IMR-90 (cell line): Measurements from ENCODE around the gene LPIN1. TPM values are rescaled to one million over a fixed set of nuclear protein-coding genes. Genes with fewer than 3 reads are reported as not detected.

Experiments used
- ATAC-seq: fragments of 200-7000 bp; cut with Tn5 transposase; 2 replicates; pipeline ENCODE4 v1.9.1; 2020; ENCODE audit warnings: low read depth, mild to moderate bottlenecking, moderate library complexity
- BruUV-seq: library from RNA; stranded (reverse); fragments of 400-500 nt; replicated peaks from 2 replicates; lab custom pipeline; 2021; lab: Mats Ljungman, UMichigan
- CTCF ChIA-PET: fragments of 300-600 bp; formaldehyde crosslinking; extraction: SDS; loops from one replicate; lab custom pipeline; 2021; ENCODE audit warnings: antibody characterized with exemption; lab: Yijun Ruan, JAX
- POLR2A ChIA-PET: fragments of 300-600 bp; sonication (Branson Sonifier 250); formaldehyde crosslinking; loops from one replicate; lab custom pipeline; 2022; ENCODE audit warnings: antibody characterized with exemption; ENCODE audit not compliant: unreplicated experiment; lab: Charles Lee
- DNase-seq: peaks from one replicate; pipeline ENCODE4 v3.0.0; 2013
- H2AFZ ChIP-seq: replicated peaks from 2 replicates; pipeline ENCODE3; 2013; ENCODE audit warnings: low read length, mild to moderate bottlenecking; ENCODE audit not compliant: poor library complexity
- H2AK5ac ChIP-seq: 2 replicates; pipeline ENCODE4 v1.6.1; 2013; ENCODE audit warnings: low read depth, low read length, inconsistent platforms
- H2AK9ac ChIP-seq: replicated peaks from 2 replicates; pipeline ENCODE3; 2013; ENCODE audit warnings: mild to moderate bottlenecking, low read depth, low read length, moderate library complexity; ENCODE audit not compliant: poor library complexity
- H2BK120ac ChIP-seq: 2 replicates; pipeline ENCODE4 v1.6.1; 2013; ENCODE audit warnings: low read depth, low read length, inconsistent platforms
- H2BK15ac ChIP-seq: 3 replicates; pipeline ENCODE4 v1.6.1; 2013; ENCODE audit warnings: low read depth, low read length, inconsistent platforms
- H2BK20ac ChIP-seq: 2 replicates; pipeline ENCODE4 v1.6.1; 2013; ENCODE audit warnings: low read depth, mild to moderate bottlenecking, inconsistent platforms, low read length, moderate library complexity
- H2BK5ac ChIP-seq: 2 replicates; pipeline ENCODE4 v1.6.1; 2013; ENCODE audit warnings: mild to moderate bottlenecking, low read depth, low read length, inconsistent platforms; ENCODE audit not compliant: poor library complexity, severe bottlenecking
- H3K14ac ChIP-seq: replicated peaks from 2 replicates; pipeline ENCODE4 v1.6.1; 2013; ENCODE audit warnings: low read depth, low read length, inconsistent platforms
- H3K18ac ChIP-seq: 2 replicates; pipeline ENCODE4 v1.6.1; 2013; ENCODE audit warnings: low read depth, low read length, control low read depth
- H3K23ac ChIP-seq: 2 replicates; pipeline ENCODE4 v1.6.1; 2013; ENCODE audit warnings: low read depth, low read length, inconsistent platforms
- H3K27ac ChIP-seq: 2 replicates; pipeline ENCODE4 v1.5.1; 2013; ENCODE audit warnings: mild to moderate bottlenecking, control low read depth, low read length; ENCODE audit not compliant: insufficient read depth
- H3K27me3 ChIP-seq: 2 replicates; pipeline ENCODE4 v1.6.1; 2013; ENCODE audit warnings: low read length; ENCODE audit not compliant: control insufficient read depth, insufficient read depth
- H3K36me3 ChIP-seq: 2 replicates; pipeline ENCODE4 v1.6.1; 2013; ENCODE audit warnings: low read length, mixed read lengths; ENCODE audit not compliant: control insufficient read depth, insufficient read depth
- H3K4ac ChIP-seq: 2 replicates; pipeline ENCODE4 v1.6.1; 2013; ENCODE audit warnings: low read depth, low read length, inconsistent platforms
- H3K4me1 ChIP-seq: 2 replicates; pipeline ENCODE4 v1.6.1; 2013; ENCODE audit warnings: low read length, mixed read lengths; ENCODE audit not compliant: control insufficient read depth, insufficient read depth
- H3K4me2 ChIP-seq: 2 replicates; pipeline ENCODE4 v1.6.1; 2013; ENCODE audit warnings: low read depth, mild to moderate bottlenecking, control low read depth, low read length, moderate library complexity
- H3K4me3 ChIP-seq: 2 replicates; pipeline ENCODE4 v1.5.1; 2013; ENCODE audit warnings: low read depth, mild to moderate bottlenecking, control low read depth, low read length, moderate library complexity; ENCODE audit not compliant: insufficient read depth
- H3K56ac ChIP-seq: 2 replicates; pipeline ENCODE4 v1.6.1; 2013; ENCODE audit warnings: low read length, inconsistent platforms; ENCODE audit not compliant: insufficient read depth; ENCODE audit errors: extremely low read depth
- H3K79me1 ChIP-seq, 2 experiments: 2 replicates each; pipeline ENCODE4 v1.6.1; 2013; ENCODE audit warnings: low read length in 2 of 2, inconsistent platforms in 1 of 2, low read depth in 1 of 2
- H3K9ac ChIP-seq: 2 replicates; pipeline ENCODE4 v1.6.1; 2013; ENCODE audit warnings: low read depth, low read length, control low read depth
- H3K9me1 ChIP-seq: 2 replicates; pipeline ENCODE4 v1.6.1; 2013; ENCODE audit warnings: low read length, inconsistent platforms; ENCODE audit not compliant: insufficient read depth
- H3K9me3 ChIP-seq: 2 replicates; pipeline ENCODE4 v1.6.1; 2013; ENCODE audit warnings: low read length; ENCODE audit not compliant: control insufficient read depth, insufficient read depth
- H4K20me1 ChIP-seq: 2 replicates; pipeline ENCODE4 v1.6.1; 2013; ENCODE audit warnings: low read length, inconsistent platforms; ENCODE audit not compliant: insufficient read depth
- H4K5ac ChIP-seq: 2 replicates; pipeline ENCODE4 v1.6.1; 2013; ENCODE audit warnings: mild to moderate bottlenecking, low read depth, low read length, control low read depth
- H4K8ac ChIP-seq, 2 experiments: 2 replicates each; pipeline ENCODE4 v1.6.1; 2013; ENCODE audit warnings: low read depth in 2 of 2, low read length in 2 of 2, control low read depth in 1 of 2, inconsistent platforms in 1 of 2
- H4K91ac ChIP-seq: 2 replicates; pipeline ENCODE4 v1.6.1; 2013; ENCODE audit warnings: low read depth, low read length, inconsistent platforms; ENCODE audit not compliant: insufficient read depth
- BHLHE40 ChIP-seq: fragments of 150-350 bp; IDR thresholded peaks from 2 replicates; pipeline ENCODE4 v1.6.1; 2016; ENCODE audit warnings: mild to moderate bottlenecking, low read depth, low read length
- CEBPB ChIP-seq: IDR thresholded peaks from 2 replicates; pipeline ENCODE4 v1.6.1; 2012; ENCODE audit warnings: low read depth, low read length, improper control_type of control experiment
- CHD1 ChIP-seq: IDR thresholded peaks from 2 replicates; pipeline ENCODE4 v1.6.1; 2012; ENCODE audit warnings: low read depth, low read length, improper control_type of control experiment
- FOS ChIP-seq: fragments of 150-350 bp; IDR thresholded peaks from 2 replicates; pipeline ENCODE4 v1.6.1; 2016; ENCODE audit warnings: low read depth, low read length
- MAFK ChIP-seq: IDR thresholded peaks from 2 replicates; pipeline ENCODE4 v1.6.1; 2012; ENCODE audit warnings: low read depth, low read length, improper control_type of control experiment
- MAZ ChIP-seq: IDR thresholded peaks from 2 replicates; pipeline ENCODE4 v1.6.1; 2012; ENCODE audit warnings: low read depth, mild to moderate bottlenecking, low read length, improper control_type of control experiment, moderate library complexity, borderline replicate concordance
- MXI1 ChIP-seq: IDR thresholded peaks from 2 replicates; pipeline ENCODE4 v1.6.1; 2012; ENCODE audit warnings: low read depth, mild to moderate bottlenecking, low read length, moderate library complexity, borderline replicate concordance
- NFE2L2 ChIP-seq: fragments of 150-350 bp; IDR thresholded peaks from 2 replicates; pipeline ENCODE4 v1.6.1; 2016; ENCODE audit warnings: low read depth, mild to moderate bottlenecking, low read length
- POLR2A ChIP-seq: IDR thresholded peaks from 2 replicates; pipeline ENCODE4 v1.6.1; 2012; ENCODE audit warnings: mild to moderate bottlenecking, low read depth, low read length
- RAD21 ChIP-seq: IDR thresholded peaks from 2 replicates; pipeline ENCODE4 v1.6.1; 2012; ENCODE audit warnings: low read length, improper control_type of control experiment
- RCOR1 ChIP-seq: IDR thresholded peaks from 2 replicates; pipeline ENCODE4 v1.6.1; 2012; ENCODE audit warnings: mild to moderate bottlenecking, low read length, improper control_type of control experiment; ENCODE audit not compliant: insufficient replicate concordance
- RFX5 ChIP-seq: IDR thresholded peaks from 2 replicates; pipeline ENCODE4 v1.8.0; 2012; ENCODE audit warnings: low read depth, mild to moderate bottlenecking, low read length, moderate library complexity
- SMC3 ChIP-seq: fragments of 150-350 bp; IDR thresholded peaks from 2 replicates; pipeline ENCODE4 v1.6.1; 2016; ENCODE audit warnings: low read depth, mild to moderate bottlenecking, antibody characterized with exemption, low read length, moderate library complexity
- WGBS, 2 experiments: methylation state at CpG; one replicate each; pipeline versions ENCODE4 v1.1.5 to v1.1.7; 2013; ENCODE audit warnings: missing lambda C conversion rate in 2 of 2; ENCODE audit not compliant: insufficient read length in 1 of 2; ENCODE audit errors: extremely low coverage in 2 of 2; 5-methylcytosine and 5-hydroxymethylcytosine counted together
- dilution Hi-C: fragments of 300-500 bp; cut with HindIII; formaldehyde crosslinking; loops from one replicate; pipeline ENCODE4 v1.14.3; 2018; ENCODE audit warnings: low sequenced_read_pairs; ENCODE audit not compliant: unreplicated experiment
- in situ Hi-C: fragments of 300-500 bp; cut with MboI; formaldehyde crosslinking; loops from 3 replicates; pipeline ENCODE4 v1.14.3; 2019; ENCODE audit warnings: low sequenced_read_pairs, inconsistent platforms, mixed read lengths
- intact Hi-C: fragments of 100-400 bp; cut with micrococcal nuclease; formaldehyde crosslinking; loops from 2 replicates; pipeline ENCODE4 v1.10.0; 2022
- polyA plus RNA-seq, 3 experiments: library from polyadenylated mRNA; depleted of rRNA; stranded (reverse); fragments of >200 nt; gene quantifications; 2 replicates each; pipeline ENCODE4 v1.2.3, GENCODE V29; 2012; ENCODE audit warnings: low replicate concordance in 1 of 3
- total RNA-seq: library from RNA; depleted of rRNA; stranded (reverse); fragments of >200 nt; gene quantifications from 2 replicates; pipeline ENCODE4 v1.2.3, GENCODE V29; 2012
- TF ChIP-seq, protein P1 (sequence below): fragments of 150-350 bp; IDR thresholded peaks from 2 replicates; pipeline ENCODE4 v1.6.1; 2016; ENCODE audit warnings: low read depth, mild to moderate bottlenecking, low read length, moderate library complexity, borderline replicate concordance
- TF ChIP-seq, protein P2 (sequence below): conservative IDR thresholded peaks from 2 replicates; pipeline ENCODE4 v1.5.1; 2012; ENCODE audit warnings: mild to moderate bottlenecking, low read depth, low read length, improper control_type of control experiment
- TF ChIP-seq, protein P3 (sequence below): fragments of 150-350 bp; IDR thresholded peaks from 2 replicates; pipeline ENCODE4 v1.6.1; 2017; ENCODE audit warnings: mild to moderate bottlenecking, antibody characterized with exemption, low read length, low read depth

The LPIN1 gene
- total and polyA plus RNA-seq, 2 of the 4 experiments (the other 2 are of a cell fraction), result 21.3 to 25.1 TPM

DNA sequence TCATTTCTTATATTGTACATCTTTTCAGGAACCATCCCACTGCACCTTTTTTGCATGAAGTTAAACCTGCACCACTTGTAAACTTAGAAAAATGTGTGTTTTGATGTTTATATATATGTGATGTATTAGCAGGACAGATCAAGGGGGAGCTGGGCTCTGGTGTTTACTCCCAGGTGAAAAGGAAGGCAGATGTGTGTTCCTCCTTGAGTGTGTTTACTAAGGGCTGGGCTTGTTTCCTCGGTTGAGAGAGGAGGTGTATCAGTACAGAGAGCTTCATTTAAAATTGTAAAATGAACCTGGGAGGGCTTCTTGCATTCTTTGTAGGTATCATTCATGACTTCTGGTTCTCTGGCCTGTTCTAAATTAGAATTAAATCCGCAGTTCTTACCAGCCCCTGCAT is 14.8 kb downstream of the LPIN1 start:
- TF ChIP-seq RFX5, result no peak
- TF ChIP-seq, protein P1, sequence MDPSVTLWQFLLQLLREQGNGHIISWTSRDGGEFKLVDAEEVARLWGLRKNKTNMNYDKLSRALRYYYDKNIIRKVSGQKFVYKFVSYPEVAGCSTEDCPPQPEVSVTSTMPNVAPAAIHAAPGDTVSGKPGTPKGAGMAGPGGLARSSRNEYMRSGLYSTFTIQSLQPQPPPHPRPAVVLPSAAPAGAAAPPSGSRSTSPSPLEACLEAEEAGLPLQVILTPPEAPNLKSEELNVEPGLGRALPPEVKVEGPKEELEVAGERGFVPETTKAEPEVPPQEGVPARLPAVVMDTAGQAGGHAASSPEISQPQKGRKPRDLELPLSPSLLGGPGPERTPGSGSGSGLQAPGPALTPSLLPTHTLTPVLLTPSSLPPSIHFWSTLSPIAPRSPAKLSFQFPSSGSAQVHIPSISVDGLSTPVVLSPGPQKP, result no peak
- TF ChIP-seq FOS, result no peak
- TF ChIP-seq RAD21, result no peak
- TF ChIP-seq MAFK, result no peak
- no peak for TF ChIP-seq SMC3
- no peak for TF ChIP-seq BHLHE40
- no peak for TF ChIP-seq CHD1
- TF ChIP-seq RCOR1, result no peak
- TF ChIP-seq NFE2L2, result no peak
- TF ChIP-seq MAZ, result no peak
- no peak for TF ChIP-seq POLR2A
- no peak for TF ChIP-seq MXI1
- TF ChIP-seq, protein P2, sequence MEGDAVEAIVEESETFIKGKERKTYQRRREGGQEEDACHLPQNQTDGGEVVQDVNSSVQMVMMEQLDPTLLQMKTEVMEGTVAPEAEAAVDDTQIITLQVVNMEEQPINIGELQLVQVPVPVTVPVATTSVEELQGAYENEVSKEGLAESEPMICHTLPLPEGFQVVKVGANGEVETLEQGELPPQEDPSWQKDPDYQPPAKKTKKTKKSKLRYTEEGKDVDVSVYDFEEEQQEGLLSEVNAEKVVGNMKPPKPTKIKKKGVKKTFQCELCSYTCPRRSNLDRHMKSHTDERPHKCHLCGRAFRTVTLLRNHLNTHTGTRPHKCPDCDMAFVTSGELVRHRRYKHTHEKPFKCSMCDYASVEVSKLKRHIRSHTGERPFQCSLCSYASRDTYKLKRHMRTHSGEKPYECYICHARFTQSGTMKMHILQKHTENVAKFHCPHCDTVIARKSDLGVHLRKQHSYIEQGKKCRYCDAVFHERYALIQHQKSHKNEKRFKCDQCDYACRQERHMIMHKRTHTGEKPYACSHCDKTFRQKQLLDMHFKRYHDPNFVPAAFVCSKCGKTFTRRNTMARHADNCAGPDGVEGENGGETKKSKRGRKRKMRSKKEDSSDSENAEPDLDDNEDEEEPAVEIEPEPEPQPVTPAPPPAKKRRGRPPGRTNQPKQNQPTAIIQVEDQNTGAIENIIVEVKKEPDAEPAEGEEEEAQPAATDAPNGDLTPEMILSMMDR, result no peak
- no peak for TF ChIP-seq CEBPB
- TF ChIP-seq, protein P3, sequence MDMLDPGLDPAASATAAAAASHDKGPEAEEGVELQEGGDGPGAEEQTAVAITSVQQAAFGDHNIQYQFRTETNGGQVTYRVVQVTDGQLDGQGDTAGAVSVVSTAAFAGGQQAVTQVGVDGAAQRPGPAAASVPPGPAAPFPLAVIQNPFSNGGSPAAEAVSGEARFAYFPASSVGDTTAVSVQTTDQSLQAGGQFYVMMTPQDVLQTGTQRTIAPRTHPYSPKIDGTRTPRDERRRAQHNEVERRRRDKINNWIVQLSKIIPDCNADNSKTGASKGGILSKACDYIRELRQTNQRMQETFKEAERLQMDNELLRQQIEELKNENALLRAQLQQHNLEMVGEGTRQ, result no peak
- ChIA-PET POLR2A (no interaction called here), CTCF (no interaction called here)
- no peak overlapping the region for H4K5ac ChIP-seq
- no peaks in the 10 kb centered on the region for H3K9me3 ChIP-seq
- no peaks in the 10 kb centered on the region for H3K4me1 ChIP-seq
- H3K14ac ChIP-seq, result no peak overlapping the region
- intact Hi-C loops, result no loop called here
- H4K91ac ChIP-seq, result no peak overlapping the region
- dilution Hi-C loops, result no loop called here
- H3K4me3 ChIP-seq, result no peak overlapping the region
- peaks cover 19% of the 10 kb centered on the region for H3K36me3 ChIP-seq
- no peak overlapping the region for H3K18ac ChIP-seq
- no peak overlapping the region for H3K23ac ChIP-seq
- no peak for ATAC-seq
- in situ Hi-C loops, result loop anchor here (25.0 kb wide), 1 partner anchor 624 kb away; a partner anchor contains a TSS
- H3K4ac ChIP-seq, result no peak overlapping the region
- no peak overlapping the region for H3K4me2 ChIP-seq
- peaks cover 8% of the 10 kb centered on the region; the same call in 1 of the 2 replicates for H3K9me1 ChIP-seq
- H2AK5ac ChIP-seq, result no peak overlapping the region
- no peak overlapping the region for H2AK9ac ChIP-seq
- H2BK20ac ChIP-seq, result no peak overlapping the region
- H3K79me1 ChIP-seq, result peaks cover 19 to 56% of the 10 kb centered on the region in 2 experiments; a peak in 3 of 4 replicates
- H2AFZ ChIP-seq, result no peak overlapping the region
- H3K9ac ChIP-seq, result no peak overlapping the region
- H2BK15ac ChIP-seq, result no peak overlapping the region
- no peak overlapping the region for H2BK5ac ChIP-seq
- no peak overlapping the region for H4K8ac ChIP-seq
- H4K20me1 ChIP-seq, result peaks cover 19% of the 10 kb centered on the region; the same call in 1 of the 2 replicates
- no peaks in the 10 kb centered on the region for H3K27me3 ChIP-seq
- H2BK120ac ChIP-seq, result no peak overlapping the region
- DNase-seq, result no peak
- no TSS peak for BruUV-seq
- H3K27ac ChIP-seq, result no peak overlapping the region
- WGBS, 2 experiments, result no CpG with 5 or more reads among the region's 2 CpGs
- H3K56ac ChIP-seq, result no peak overlapping the region
